Bone marrow (tissue), 2 donors: ENCODE data around the gene ZNF648.
A peak's percentile ranks its signal among the peaks of the same experiment; 100 is the strongest.
"Not testable (repeated sequence)": the region's sequence is repeated elsewhere in the genome, so short reads cannot be mapped to it uniquely, and the experiment has no call there.

Source experiments
- DNase-seq, 2 donors: peaks; one replicate each; lab custom pipeline; 2025; lab: John Stamatoyannopoulos, UW

ZNF648 gene

DNA sequence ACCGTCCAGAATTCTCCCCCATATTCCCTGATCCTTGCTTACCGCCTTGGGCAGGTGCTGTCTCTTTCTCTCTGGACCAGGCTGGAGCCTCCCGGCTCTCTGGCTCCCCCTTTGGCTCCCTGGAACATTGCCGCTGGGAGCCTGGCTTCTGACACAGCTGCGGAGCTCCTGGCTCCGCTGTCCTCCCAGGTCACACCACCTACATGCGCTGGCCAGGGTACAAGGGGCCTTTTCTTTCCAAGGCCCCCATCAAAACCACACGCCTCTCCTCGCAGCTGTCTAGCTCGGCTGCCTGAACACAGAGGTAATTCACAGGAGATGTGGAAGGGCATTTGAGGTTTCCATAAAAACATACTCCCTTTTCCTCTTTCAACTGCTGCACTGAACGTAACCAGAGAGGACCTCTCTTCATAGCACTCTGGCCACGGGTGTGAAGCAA, 7.5 kb upstream of the ZNF648 start:
- no peak for DNase-seq

DNA sequence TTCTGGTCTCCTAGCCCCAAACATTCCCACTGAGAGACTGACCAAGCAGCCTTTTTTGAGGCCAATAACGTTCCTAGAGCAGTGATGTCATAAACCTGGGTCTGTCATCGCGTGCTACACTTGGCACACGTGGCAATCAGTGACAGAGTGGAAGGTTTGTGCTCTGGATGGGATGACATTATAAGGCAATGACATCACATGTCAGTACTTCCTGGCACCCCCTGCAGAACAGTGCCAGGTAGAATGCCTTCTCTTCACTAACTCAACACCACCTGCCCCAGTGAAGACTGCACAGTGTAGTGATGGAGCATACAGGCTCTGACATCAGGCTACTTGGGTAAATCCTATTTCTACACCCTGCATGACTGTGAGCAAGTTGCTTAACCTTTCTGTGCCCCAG, 5.4 kb upstream of the ZNF648 start:
- no peak for DNase-seq

DNA sequence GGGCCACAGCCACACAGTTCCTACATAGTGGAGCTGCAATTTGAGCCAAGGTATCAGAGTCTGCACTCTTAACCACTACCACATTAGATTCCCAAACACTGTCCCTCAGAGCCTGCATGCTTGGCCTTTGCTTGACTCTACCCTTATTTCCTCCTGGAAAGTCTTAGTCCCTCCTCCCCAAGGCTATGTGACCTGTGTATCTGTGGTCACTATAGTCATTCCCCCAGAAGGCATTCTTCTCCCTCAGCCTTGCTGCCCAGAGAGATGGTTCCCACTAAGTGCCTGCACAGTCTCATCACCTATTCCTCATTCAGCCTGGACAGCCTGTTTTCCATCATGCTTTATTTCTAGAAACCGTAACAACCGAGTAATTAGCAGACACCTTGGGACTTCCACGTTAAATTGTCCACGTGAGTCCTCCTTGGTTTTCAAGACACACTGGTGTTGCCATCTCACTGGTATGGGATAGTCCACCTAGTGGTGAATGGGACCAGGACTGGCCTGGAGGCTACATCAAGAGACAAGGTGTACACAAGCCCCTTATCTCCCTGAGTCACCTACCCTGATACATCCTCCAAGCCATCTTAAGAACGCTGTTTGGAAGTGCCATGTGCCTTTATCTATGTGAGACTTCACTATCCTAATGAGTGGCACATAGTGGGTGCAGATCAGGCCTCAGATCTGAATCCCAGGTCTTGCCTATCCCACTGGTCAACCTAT, 3.8 kb upstream of the ZNF648 start:
- DNase-seq, result no peak

DNA sequence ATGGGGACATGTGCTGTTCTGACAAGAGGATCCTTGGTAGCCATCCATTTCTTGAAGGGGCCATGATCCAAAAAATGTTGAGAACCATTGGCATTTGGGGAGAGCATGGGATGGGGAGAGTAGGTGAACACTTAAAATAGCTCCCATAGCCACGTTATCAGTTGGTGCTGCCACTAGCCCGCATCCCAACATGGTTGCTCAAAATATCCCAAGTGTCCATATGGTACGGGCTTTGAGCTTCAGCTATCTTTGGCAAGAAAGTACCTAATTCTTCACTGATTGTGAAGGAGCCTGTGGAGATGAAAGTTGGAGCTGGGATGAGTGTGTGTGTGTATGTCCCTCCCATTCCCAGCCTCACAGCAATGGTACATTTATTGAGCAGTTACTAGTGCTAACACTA, 3.1 kb upstream of the ZNF648 start:
- no peak for DNase-seq

DNA sequence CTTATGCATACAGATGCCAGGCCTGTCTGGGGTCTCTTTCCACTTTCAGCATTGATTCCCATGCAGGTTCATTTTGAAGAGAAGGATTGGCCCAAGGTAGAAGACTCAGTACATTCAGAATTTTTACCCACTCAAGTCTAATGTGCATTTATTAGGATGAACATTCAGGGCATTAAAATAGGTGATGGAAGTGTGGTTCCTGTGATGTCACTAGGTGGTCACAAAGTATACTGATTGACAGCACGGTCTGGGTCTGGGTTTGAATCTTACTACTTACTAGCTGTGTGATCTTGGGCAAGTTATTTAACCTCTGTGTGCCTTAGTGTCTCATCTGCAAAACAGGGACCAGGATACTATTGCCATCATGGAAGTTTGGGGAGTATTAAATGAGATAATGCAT, 711 bp upstream of the ZNF648 start:
- no peak for DNase-seq

DNA sequence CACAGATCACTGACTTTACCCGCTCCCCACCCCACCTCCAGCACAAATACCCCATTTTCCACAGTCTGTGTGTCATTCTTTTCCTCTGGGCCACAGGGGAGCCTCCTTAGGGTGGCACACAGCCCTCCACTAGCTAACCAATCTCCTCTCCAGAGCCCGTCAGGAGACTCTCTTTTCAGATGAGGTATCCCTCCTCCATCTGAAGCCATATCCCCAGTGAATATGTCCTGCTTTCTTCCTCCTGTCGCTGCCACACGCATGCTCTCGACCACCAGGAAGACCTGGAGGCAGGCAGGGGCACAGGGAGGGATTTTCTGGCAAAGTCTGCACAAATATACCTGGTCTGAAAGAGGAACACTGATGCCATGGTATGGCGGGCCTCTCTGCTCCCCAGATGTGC, 635 bp downstream of the ZNF648 start:
- no peak for DNase-seq

DNA sequence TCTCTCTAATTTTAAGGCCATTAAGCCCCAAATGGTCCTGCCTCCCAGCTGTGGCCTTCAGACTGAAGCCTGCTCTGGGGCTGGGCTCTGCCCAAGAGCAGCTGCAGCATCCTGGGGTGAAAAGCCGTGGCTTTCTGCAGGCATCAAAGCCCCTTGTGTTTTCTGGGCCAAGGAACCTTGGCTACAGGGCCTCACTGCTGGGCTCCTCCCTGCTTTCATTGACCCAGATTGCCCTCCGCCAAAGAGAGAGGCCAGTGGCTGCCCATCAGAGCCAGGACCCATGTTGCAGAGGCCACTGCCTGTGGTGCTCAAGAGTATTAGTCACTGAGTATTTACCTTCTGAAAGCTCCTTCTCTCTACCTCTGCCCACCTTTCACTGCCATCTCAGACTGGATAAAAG, 1.6 kb downstream of the ZNF648 start:
- DNase-seq, result no peak

DNA sequence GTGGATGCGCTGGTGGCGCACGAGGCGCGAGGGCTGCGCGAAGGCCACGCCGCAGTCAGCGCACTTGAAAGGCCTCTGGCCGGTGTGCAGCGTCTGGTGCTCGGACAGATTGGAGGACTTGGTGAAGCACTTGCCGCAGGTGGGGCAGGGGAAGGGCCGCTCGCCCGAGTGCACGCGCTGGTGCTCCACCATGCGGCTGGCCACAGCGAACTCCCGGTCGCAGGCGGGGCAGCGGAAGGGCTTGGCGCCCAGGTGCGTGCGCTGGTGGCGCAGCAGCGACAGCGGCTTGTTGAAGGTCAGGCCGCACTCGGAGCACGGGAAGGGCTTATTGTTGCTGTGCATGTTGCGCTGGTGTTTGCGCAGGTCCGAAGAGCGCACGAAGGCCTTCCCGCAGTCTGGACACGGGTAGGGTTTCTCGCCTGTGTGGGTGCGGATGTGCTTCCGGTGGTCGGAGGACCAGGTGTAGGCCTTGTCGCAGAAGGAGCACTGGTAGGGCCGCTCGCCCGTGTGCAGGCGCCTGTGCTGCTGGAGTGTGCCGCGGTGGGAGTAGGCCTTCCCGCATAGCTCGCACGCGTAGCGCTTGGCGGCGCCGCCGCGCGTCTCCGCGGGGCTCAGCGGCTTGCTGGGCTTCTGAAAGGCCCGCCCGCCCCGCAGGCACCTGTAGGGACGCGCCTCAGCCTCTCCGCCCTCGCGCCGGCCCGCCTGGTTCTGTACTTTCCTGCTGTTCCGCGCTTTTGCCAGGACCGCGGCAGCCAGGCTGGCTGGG, 4.7 kb downstream of the ZNF648 start:
- no peak for DNase-seq

DNA sequence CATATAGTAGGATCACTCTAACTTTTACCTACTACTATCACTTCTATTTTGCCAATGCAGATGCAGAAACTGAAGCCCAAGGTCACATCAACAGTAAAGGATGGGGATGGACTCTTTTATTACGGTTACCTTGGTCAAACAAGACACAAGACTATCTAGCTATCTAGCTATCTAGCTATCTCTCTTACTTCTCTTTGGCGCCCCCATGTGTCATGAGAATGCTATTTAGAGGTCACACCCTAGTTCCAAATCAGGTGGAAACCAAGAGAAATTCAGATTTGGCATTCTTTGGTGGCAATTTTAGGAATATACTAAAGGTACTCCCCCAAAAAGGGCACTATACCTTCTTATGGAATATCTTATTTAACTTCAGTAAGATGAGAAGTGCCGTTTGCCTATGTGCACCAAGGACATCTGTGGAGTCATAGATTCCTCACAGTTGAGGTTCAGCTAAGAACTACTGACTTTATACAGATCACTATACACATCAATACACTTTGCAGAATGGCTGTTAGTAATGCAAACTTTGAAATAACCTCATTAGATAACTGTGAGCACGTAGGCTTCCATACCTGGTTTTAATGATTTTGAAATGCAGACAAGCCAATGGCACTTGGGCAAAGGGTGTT, 6.7 kb downstream of the ZNF648 start:
- no peak for DNase-seq

DNA sequence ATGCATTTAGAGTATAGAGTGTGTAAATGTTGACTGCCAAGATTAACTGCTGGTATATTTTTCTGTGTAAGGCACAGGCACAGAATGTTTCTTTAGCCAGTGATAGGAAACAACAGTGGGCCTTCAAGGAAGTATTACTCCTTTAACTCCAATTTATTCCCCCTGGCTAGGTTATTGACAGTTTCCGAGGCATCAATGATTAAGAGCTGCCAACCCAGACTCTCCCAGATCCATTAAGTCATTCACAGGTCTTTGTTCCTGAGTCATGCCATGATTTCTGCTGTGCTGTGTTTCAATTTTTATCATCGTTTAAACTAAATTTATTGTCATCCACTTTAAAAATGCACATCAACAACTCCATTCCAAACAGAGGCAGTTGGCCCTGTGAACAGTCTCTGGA, 9.2 kb downstream of the ZNF648 start:
- DNase-seq, result no peak

DNA sequence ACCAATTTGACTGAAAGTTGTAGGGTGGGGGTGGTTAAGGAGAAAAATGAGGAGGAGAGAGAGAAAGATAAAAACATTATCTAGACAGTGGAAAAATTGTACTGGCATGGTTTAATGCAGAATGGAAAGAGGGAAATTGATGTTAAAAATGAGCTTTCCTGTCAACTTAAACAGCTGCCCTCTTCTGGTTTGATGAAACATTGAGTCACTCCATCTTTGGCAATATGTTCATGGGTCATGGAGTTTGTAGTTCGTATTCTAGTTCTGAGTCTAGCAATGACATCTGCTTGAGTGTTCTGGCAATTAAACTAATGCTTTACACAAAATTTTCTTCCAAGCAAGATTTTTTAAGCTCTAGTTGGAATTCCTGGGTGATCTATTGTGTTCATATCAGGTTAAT, 9.6 kb downstream of the ZNF648 start:
- DNase-seq, result no peak

DNA sequence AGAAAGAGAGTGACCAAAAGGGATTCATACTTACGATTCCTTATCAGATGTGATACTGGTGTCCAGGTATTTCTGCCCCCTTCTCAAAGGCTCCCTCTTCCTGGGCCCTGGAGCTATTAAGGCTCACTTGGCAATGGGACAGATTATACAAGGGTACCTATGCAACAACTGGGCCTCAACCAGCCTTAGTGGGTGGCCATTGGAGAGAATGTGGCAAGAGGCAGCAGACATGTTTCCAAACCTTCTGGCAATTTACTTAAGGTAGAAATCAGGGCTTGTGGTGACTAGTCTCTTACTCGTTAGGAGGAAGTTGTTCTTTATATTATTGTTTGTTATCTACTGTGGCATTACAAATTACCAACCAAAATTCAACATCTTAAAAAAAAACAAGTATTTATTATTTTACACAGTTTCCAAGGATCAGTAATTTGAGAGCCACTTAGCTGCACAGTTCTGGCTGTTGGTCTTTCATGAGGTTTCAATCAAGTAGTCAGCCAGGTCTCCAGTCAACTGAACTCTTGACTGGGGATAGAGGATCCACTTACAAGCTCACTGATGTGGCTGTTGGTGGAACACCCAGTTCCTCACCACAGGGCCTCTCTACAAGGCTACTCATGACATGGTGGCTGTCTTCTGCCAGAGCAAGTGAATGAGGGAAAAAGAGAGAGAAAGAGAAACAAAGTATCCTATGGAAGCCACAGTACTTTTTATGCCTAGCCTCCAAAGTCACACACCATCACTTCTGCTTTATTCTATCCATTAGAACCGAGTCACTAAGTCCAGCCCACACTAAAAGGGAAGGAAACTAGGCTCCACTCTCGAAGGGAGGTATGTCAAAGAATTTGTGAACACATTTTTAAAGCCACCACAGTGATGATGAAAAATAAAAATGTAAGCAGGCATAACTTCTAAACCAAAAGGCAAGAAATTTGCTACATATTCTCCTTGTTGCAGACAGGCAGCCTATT, 10.7 kb downstream of the ZNF648 start:
- peak in 1 of 2 donors; percentile 8 for DNase-seq

DNA sequence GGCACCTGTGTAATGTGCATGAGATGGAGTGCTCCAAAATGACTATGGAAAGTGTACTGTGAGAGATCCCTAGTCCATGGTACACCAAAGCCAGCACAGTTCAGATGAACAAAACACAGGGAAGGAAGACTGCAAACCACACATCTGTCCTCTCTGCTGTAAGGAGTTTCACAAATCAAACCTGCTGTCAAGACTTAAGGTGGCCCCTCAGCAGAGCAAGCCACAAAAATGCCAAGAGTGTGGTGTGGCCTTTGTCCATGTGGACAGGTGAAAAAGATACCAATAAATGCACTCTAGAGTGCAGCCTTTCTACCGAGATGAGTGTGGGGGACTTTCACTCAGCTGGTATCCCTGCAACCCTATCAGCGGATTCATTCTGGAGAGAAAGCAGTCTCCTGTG, 12.9 kb downstream of the ZNF648 start:
- DNase-seq, result no peak

DNA sequence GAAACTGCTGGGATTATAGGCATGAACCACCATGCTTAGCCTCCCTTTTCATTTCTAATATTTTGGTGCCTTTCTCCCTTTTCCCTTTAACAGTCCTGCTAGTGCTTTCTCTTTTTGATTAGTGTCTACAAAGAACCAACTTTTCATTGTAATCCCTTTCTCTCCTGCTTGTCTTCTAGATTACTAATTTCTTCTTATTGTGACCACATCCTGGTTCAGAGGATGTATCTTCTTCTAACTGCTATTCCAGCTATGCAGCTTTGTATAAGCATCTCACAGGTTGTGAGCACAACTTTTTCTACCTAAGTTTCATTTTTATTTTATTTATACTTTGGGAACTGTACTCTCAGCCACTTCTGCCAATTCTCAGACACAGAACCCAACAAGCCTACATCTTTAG, 14.7 kb downstream of the ZNF648 start:
- no peak for DNase-seq

DNA sequence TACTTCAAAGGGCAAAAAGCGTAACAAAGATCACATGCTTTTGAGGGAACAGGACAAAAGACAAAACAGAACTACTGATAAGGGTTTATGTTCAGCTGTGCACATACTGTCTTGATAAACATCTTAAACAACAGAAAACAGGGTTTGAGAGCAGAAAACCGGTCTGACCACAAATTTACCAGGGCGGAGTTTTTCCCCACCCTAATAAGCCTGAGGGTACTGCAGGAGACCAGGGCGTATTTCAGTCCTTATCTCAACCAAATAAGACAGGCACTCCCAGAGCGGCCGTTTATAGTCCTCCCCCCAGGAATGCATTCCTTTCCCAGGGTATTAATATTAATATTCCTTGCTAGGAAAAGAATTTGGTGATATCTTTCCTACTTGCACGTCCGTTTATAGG, 16.0 kb downstream of the ZNF648 start:
- not testable (repeated sequence) for DNase-seq

DNA sequence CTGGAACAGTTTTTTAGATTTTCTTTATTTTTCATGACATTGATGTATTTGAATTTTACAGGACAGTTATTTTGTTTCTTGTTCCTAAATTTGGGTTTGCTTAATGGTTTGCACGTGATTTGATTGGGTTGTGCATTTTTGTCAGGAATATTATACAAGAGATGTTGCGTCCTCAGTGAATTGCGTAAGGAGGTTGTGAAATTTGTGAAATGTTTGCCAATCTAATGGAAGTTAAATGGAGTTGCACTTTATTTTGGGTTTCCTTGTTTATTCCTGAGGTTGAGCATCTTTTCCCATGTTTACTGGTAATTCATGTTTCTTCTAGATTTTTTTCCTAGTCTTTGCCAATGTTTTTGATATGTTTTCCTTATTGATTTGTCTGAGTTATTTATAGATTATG, 19.9 kb downstream of the ZNF648 start:
- DNase-seq, result no peak

DNA sequence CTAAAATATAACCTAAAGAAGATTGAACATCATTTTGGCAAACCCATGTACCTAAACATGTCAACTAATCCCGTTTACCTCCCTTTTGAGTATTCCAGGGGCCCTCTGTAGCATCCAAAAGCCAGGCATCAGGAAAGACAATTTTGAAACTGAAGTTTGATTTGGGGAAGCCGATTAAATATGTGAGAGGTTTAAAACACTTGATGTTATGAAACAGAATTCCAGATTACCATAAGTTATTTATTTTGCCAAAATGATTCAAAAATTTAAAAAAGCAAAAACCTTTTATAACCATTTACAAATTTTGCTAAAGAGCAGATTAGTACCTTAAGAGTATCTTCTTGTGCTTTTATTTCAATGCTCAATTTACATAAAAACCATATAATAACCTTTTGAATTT, 23.3 kb downstream of the ZNF648 start:
- DNase-seq, result no peak

DNA sequence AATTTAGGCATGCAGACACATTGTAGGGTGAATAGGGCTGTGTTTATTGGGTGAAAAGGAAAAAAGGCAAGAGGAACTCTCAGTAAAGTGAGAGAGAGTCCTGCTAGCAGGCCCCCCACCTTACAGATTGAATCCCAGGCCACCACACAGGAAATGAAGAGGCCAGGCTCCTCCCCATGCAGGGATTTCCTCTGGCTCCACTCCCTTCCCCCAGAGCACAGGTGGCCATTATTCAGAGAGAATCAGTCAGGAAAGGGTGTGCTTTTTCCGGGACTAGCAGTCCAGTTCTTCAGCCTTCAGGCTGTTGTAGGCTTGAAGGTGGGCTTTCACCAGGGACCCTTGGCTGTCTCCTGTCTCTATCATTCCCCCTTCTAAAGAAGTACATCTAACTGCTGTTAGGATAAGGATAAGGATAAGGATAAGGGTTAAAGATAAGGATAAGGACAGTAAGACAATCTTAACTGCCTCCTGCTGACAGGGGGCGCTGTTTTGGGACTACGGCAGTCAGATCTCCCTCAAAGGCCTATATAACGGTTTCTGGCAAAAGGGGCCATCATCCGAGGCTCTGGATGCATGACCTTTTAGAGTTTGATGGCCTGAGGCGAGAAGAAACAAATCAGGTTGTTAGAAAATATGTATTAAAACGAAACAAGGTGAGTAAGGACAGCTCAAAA, 26.3 kb downstream of the ZNF648 start:
- DNase-seq, result no peak

DNA sequence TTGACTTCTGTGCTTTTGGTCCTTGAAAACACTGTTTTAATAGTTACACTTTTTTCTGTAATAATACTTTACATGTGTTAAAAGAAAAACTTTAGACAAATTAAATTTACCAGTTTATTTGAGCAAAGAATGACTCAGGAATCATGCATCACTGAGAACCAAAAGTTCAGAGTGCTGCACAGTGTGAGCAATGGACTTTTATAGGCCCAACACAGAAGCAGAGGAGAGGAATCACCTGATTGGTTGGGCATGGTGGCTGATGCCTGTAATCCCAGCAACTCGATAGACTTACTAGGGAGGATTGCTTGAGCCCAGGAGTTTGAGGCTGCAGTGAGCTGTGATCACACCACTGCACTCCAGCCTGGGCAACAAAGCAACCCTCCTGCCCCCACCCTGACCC, 29.3 kb downstream of the ZNF648 start:
- DNase-seq, result no peak

DNA sequence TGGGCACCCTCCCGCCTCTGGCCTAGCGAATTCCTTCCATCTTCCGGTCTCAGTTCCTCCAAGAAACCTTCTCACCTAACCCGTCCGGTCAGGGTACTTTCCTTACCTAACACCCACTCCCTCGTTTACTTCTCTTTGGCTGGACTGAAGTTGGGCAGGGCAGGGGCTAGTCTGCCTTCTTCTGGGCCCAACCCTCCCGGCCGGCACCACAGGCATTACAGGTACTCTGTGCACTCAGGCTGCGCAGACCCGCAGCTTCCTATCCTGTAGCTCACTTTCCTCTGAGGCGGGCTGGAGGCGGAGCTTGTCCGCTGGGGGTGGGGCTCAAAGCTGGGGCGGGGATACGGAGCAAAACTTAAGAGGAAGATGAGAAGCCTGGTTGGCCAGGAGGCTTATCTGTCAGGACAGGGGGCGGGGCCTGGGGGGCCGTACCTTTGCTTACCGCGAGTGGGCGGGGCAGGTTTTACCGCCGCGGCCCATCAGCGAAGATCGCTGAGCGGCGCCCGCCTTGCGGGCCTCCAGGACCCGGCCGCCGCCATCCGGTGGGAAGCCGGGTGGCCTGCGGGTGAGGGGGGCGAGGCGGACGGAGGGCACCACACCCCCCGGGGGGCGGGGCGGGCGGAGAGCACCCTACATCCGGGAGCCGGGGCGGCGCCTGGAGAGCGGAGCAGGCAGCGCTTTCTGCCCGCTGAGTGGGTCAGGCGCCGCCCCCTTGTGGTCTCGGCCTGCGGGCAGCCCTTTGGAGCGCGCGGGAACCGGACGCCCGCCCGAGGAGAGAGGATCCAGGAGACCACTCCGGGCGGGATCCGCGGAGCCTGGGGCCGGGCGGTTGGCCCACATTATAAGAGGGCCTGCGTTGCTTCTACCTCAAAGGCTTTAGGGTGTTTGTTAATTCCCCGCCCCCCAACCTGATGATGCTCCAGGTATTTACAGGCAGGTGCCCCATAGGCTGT, 31.9 kb downstream of the ZNF648 start:
- DNase-seq, result peak; percentile 86 to 87
